ENCODE data around the gene SDR39U1. TPM values are rescaled to one million over a fixed set of nuclear protein-coding genes. Genes with fewer than 3 reads are reported as not detected.

Gene SDR39U1
- total RNA-seq, 1 donor from 2014 or later: 10.4 TPM

DNA sequence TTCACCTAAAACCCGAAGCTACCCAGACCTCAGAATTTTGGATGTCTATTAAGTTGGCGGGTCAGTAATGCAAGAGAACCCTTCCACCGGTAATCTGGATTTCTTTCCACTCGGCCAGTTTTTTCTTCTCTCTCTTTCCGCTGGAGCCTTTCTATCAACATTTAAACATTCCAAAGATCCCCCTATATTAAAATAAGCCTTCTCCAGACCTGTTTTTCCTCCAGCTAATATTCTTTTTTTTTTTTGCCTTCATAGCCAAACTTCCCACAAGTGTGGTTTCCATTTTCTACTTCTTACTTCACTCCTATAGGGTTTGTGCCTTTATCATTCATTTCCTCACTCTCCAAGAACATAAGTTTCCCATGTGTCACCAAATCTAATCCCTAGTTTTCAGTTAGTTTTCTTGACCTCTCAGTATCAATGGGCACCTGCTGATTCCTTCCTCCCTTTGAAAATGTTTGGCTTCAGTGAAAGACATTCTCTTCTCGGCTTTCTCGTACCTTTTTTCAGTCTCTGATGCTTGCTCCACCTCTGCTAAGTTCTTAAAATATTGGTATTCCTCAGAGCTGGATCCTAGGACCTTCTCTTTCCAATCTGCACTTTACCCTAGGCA, 583 bp upstream of the SDR39U1 start:
- peak; percentile 14 for DNase-seq (ENCODE audit: low read depth)

GRCh38 chr14:24441904-24442239, 704 bp downstream of the SDR39U1 start:
- peak; percentile 40 for DNase-seq (ENCODE audit: low read depth)

GRCh38 chr14:24441485-24441884, 1.1 kb downstream of the SDR39U1 start:
- no peak for DNase-seq (ENCODE audit: low read depth)

GRCh38 chr14:24440606-24441399, 1.8 kb downstream of the SDR39U1 start:
- DNase-seq (ENCODE audit: low read depth): no peak

DNA sequence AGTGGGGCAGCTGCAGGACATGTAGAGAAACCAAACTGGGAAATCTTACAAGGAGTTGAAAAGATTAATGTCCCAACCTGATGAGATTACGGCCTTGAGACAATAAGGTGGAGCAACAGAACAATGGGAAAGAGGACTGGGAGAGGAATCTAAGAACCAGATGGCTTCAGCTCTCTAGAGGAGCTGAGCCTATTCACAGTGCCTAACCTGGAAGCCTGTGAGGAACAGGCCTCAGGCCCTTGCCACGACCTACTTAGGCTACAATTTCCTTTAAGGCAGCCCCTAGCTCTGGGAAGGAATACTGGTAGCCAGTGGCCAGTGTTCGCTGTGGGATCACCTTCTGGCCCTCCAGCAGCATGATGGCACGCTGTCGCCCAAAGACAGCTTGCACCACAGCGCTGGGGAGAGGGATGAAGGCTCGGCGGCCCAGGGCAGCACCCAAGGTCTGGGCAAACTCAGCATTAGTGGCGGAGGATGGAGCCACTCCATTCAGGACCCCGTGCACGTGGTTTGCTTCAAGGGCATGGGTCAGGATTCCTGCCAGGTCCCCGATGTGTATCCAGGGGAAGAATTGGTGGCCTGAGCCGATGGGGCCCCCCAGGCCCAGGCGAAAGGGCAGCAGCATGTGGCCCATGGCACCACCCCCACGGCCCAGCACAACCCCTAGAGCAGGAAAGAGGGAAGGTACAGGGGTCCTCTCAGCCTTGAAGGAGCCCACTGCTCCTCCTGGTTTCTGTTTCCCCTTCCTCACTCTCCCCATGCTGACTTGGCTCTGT, 2.6 kb downstream of the SDR39U1 start:
- no peak for DNase-seq (ENCODE audit: low read depth)

GRCh38 chr14:24439257-24439656, 3.3 kb downstream of the SDR39U1 start:
- DNase-seq (ENCODE audit: low read depth): no peak

DNA sequence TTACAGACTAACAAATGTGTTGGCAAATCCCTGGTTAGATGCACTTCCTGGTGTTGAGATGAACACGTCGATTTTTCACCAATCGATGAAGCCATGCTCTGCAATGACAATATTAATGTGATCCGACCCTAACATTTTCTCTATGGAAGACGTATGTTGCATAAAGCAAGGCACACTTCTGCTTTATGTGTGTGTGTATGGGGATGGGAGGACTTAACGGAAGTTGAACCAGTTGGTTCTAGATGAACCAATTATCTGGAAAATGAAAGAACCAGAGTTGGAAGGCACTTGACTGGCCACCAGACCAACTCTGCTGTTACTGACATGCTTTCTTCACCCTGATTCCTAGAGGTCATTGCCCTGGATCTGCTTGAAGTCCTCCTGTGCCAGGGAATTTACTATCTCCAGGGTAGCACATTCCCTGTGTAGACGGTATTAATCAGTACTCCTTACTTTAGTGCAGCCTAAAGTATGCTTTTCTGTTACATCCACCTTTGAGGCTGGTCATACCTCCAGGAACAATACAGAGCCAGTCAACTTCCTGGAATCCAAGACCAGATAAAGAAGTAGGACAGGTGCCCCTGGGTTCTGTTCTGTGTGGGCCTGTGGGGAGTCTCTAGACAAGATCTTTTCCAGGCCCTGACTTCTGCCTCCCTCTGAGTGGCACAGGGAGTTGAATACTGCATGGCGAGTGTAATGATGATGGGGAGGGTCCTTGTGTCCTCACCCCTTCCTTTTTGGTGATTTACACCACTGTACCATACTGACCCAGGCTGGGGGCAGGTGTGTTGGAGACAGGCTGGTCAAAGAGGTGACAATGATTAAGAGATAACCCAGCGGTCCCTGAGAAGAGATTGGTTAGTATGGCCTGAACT, 4.1 kb downstream of the SDR39U1 start:
- DNase-seq (ENCODE audit: low read depth): no peak

GRCh38 chr14:24437736-24438067, 4.9 kb downstream of the SDR39U1 start:
- DNase-seq (ENCODE audit: low read depth): no peak

- DNase-seq (ENCODE audit: low read depth): no peak
These were observed 5.4 kb downstream of the SDR39U1 start for GRCh38 chr14:24437020-24437735.

DNA sequence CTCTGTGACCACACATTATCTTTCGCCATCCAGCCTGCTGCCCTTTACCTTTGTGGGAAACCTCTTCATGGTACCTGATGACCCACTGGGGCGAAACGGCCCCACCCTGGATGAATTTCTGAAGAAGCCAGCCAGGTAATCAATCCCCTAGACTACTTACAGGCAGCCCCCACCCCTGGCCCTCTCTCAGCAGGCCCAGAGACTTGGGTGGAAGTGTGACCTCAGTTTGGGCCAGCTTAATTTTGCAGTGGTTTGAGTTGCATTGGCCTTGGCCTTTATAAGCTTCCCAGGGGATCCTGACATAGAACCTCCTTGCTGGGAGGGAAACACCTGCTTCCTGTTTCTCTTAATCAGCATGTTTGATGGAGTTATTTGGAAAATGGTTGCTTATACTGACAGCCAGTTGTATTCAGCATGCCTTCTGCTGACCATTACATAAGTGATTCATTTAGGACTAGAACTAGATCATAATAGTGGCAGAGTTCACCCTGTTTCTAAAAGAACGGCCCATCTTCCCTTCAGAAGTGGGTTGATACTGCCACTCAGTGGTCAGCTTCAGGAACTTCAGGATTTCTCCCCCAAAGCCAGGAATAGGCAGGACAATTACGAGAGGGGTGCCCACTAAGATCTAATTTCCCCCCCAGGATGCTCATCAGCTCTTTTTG, 6.1 kb downstream of the SDR39U1 start:
- peak; percentile 69 for DNase-seq (ENCODE audit: low read depth)

DNA sequence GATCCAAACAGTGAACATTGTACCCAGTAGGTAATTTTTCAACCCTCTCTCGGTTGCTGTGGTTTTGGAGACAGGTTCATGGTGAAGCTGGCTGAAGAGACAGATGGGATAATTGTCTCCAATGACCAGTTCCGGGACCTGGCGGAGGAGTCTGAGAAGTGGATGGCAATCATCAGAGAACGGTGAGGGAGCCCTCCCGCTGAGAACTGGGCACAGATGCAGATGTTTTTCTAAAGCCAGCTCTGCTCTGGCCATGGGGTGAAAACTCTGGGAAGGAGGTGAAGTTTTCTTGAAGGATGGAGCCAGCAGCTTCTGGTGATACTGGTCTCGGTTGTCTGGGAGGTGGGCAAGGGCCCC, 6.6 kb downstream of the SDR39U1 start:
- DNase-seq (ENCODE audit: low read depth): no peak

DNA sequence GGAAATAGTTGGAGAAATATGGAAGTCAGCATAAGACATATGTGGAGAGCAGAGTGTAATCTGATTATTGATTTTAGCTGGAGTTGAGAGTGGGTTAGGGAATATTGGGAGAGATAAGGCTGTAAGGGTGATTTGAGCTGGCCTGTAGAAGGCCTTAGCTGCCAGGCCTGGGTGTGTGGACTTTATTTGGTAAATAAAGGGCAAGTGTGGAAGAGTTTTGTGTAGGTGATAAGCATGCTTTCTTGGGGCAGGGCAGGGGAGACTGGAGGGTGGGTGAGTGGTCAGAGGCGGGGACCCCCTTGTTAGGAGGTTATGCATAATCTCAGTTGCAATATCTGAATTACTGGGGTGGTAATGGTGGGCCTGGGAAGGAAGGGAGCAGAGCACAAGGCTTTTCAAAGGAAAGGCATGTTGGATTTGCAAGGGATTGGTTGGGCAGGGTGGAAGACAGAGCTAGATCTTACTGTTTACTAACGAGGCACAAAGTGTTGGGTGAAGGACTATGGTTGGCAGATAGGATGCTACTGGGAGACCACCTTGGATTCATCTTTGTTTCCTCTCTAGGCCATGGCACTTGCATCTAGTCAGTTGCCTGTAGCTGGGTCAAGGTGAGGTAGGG, 7.3 kb downstream of the SDR39U1 start:
- no peak for DNase-seq (ENCODE audit: low read depth)

GRCh38 chr14:24434676-24435075, 7.9 kb downstream of the SDR39U1 start:
- no peak for DNase-seq (ENCODE audit: low read depth)

DNA sequence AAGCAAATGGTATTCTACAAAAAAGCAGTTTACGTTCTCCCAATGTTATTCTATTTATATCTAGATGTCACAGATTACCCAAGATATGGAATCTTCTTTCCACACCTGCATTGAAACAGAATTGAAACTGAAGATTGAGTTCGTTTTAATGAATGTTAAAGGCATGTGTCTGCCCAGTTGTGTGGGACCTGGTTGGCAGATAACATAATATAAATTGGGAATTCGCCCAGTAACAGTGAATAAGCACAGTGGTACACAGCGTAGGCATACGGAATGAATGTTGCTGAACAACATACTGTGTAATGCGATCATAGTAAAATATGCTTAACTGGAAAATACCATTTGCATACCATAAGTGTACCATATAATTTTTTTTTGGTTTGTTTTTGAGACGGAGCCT, 8.5 kb downstream of the SDR39U1 start:
- DNase-seq (ENCODE audit: low read depth): no peak

DNA sequence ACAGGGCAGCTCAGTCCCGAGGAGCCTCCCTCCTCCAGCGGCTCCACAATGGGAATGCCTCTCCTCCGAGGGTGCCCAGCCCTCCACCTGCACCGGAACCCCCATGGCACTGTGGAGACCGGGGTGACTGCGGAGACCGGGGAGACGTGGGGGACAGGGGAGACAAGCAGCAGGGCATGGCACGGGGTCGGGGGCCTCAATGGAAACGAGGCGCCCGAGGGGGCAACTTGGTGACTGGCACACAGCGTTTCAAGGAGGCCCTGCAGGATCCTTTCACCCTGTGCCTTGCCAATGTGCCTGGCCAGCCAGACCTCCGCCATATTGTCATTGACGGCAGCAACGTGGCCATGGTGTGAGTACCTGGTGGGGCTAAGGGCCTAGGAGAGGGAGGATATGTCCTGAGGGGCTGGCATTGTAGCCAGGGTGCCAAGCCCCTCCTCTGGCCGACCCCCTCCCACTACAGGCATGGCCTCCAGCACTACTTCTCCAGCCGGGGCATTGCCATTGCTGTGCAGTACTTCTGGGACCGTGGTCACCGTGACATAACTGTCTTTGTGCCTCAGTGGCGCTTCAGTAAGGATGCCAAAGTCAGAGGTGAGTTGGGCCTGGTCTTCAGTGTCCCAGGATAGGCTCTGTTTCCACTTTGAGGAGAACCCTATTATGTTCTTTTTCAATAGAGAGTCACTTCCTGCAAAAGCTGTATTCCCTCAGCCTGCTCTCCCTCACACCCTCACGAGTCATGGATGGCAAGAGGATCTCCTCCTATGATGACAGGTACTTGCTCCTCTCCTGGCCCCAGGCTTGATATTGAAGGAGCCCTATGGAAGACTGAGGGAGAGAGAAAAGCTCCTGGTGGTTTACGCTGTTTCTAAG, 10.1 kb downstream of the SDR39U1 start:
- DNase-seq (ENCODE audit: low read depth): no peak

- peak; percentile 80 for DNase-seq (ENCODE audit: low read depth)
These were observed 10.9 kb downstream of the SDR39U1 start for GRCh38 chr14:24431569-24432258.

GRCh38 chr14:24430682-24431568, 11.7 kb downstream of the SDR39U1 start:
- no peak for DNase-seq (ENCODE audit: low read depth)

All from renal cortical epithelial cell (primary cell).